Prostate gland (tissue), 2 donors: ENCODE results near the gene ARHGDIG.

Experiments
- POLR2A ChIP-seq: fragments of 450-650 bp; IDR thresholded peaks from one replicate; pipeline ENCODE4 v1.6.1; 2016; ENCODE audit warnings: antibody characterized with exemption, mild to moderate bottlenecking
- POLR2AphosphoS5 ChIP-seq: sonication (generic); formaldehyde crosslinking; IDR thresholded peaks from one replicate; pipeline ENCODE4 v1.6.1; 2017; ENCODE audit warnings: antibody characterized with exemption
- TF ChIP-seq, protein P1 (sequence below), 4 experiments: fragments of 200-600 bp in 2 of 4; fragments of 450-650 bp in 2 of 4; sonication (generic) in 2 of 4; IDR thresholded peaks; 1 replicate in 3 of 4; 2 replicates in 1 of 4; pipeline ENCODE4 v1.5.1; 2016 to 2019; ENCODE audit warnings: antibody characterized with exemption in 4 of 4, mild to moderate bottlenecking in 2 of 4, moderate library complexity in 2 of 4

- TF ChIP-seq POLR2A (no peak), POLR2AphosphoS5 (no peak)
- TF ChIP-seq, protein P1, sequence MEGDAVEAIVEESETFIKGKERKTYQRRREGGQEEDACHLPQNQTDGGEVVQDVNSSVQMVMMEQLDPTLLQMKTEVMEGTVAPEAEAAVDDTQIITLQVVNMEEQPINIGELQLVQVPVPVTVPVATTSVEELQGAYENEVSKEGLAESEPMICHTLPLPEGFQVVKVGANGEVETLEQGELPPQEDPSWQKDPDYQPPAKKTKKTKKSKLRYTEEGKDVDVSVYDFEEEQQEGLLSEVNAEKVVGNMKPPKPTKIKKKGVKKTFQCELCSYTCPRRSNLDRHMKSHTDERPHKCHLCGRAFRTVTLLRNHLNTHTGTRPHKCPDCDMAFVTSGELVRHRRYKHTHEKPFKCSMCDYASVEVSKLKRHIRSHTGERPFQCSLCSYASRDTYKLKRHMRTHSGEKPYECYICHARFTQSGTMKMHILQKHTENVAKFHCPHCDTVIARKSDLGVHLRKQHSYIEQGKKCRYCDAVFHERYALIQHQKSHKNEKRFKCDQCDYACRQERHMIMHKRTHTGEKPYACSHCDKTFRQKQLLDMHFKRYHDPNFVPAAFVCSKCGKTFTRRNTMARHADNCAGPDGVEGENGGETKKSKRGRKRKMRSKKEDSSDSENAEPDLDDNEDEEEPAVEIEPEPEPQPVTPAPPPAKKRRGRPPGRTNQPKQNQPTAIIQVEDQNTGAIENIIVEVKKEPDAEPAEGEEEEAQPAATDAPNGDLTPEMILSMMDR (IDR thresholded peaks at IDR 0.05), result no peak
These were observed 39.8 kb upstream of the ARHGDIG start for GRCh38 chr16:240559-240958.
